Kidney (tissue), 14 donors: Measurements from ENCODE around the gene SOAT1. TPM values are rescaled to one million over a fixed set of nuclear protein-coding genes. Genes with fewer than 3 reads are reported as not detected.

Experiments
- DNase-seq, 5 donors: peaks; one replicate each; pipeline ENCODE4 v3.0.0-alpha.2; 2013 to 2020
- FAIRE-seq: peaks from 2 replicates; lab custom pipeline; 2012; peaks lifted over from hg19 to GRCh38; lab: Jason Lieb, UNC
- H3K27ac ChIP-seq, 2 donors: one replicate each; pipeline ENCODE4 v1.7.0; 2013; ENCODE audit warnings: low read depth in 2 of 2, low read length in 2 of 2, inconsistent platforms in 1 of 2
- H3K27me3 ChIP-seq: one replicate; pipeline ENCODE4 v1.7.1; 2013; ENCODE audit warnings: low read length, inconsistent platforms; ENCODE audit not compliant: control insufficient read depth, insufficient read depth
- H3K36me3 ChIP-seq, 3 donors: one replicate each; pipeline versions ENCODE4 v1.7.0 to v1.7.1; 2013; ENCODE audit warnings: low read length in 3 of 3, control low read depth in 1 of 3, inconsistent platforms in 1 of 3; ENCODE audit not compliant: insufficient read depth in 3 of 3, control insufficient read depth in 2 of 3
- H3K4me1 ChIP-seq, 3 donors: one replicate each; pipeline versions ENCODE4 v1.7.0 to v1.7.1; 2013; ENCODE audit warnings: low read length in 3 of 3, inconsistent platforms in 1 of 3, low read depth in 1 of 3; ENCODE audit not compliant: control insufficient read depth in 2 of 3, insufficient read depth in 2 of 3
- H3K4me3 ChIP-seq, 3 donors: one replicate each; pipeline versions ENCODE4 v1.7.0 to v1.8.1; 2013; ENCODE audit warnings: low read length in 3 of 3, control low read depth in 1 of 3, inconsistent platforms in 1 of 3
- H3K9ac ChIP-seq, 3 donors: one replicate each; pipeline versions ENCODE4 v1.7.0 to v1.7.1; 2013; ENCODE audit warnings: low read length in 3 of 3, control low read depth in 1 of 3, inconsistent platforms in 1 of 3
- H3K9me3 ChIP-seq, 3 donors: one replicate each; pipeline versions ENCODE4 v1.7.0 to v1.7.1; 2013; ENCODE audit warnings: low read length in 3 of 3, control low read depth in 1 of 3, inconsistent platforms in 1 of 3; ENCODE audit not compliant: control insufficient read depth in 2 of 3, insufficient read depth in 1 of 3
- intact Hi-C: fragments of 100-400 bp; cut with DNase I; formaldehyde crosslinking; loops from one replicate; pipeline ENCODE4 v1.11.1; 2022
- polyA plus RNA-seq: library from polyadenylated mRNA; stranded (reverse); fragments of 350-450 nt; fragmentation: Illumina TruSeq; extraction: RNeasy Lipid Tissue Mini Kit (QIAGEN cat#74804); gene quantifications from one replicate; pipeline ENCODE4 v1.2.3, GENCODE V29; 2014; ENCODE audit warnings: low read depth, low replicate concordance; ENCODE audit not compliant: insufficient read depth
- total RNA-seq: library from RNA; stranded (reverse); fragmentation: NEBNext Ultra II Directional; extraction: Animal tissue kit (Norgen Biotek cat#: 25700); gene quantifications from one replicate; pipeline ENCODE4 v1.2.1, GENCODE V29; 2021
- TF ChIP-seq, protein P1 (sequence below): IDR thresholded peaks from 3 replicates; pipeline ENCODE4 v1.5.1; 2012; ENCODE audit warnings: mild to moderate bottlenecking, moderate library complexity, borderline replicate concordance; ENCODE audit not compliant: insufficient read depth; ENCODE audit errors: extremely low read depth
- donor health status: control.
- donor health status: control.
- donor health status: control.
- donor health status: control.
- donor health status: control.
- donor health status: DM: yes; HTN: yes; CAD: no.
- donor health status: Normal renal cell carcinoma (clear cell type).

The SOAT1 gene
- total and polyA plus RNA-seq, 2 donors from 2014 or later = 6.8 to 58.1 TPM

DNA sequence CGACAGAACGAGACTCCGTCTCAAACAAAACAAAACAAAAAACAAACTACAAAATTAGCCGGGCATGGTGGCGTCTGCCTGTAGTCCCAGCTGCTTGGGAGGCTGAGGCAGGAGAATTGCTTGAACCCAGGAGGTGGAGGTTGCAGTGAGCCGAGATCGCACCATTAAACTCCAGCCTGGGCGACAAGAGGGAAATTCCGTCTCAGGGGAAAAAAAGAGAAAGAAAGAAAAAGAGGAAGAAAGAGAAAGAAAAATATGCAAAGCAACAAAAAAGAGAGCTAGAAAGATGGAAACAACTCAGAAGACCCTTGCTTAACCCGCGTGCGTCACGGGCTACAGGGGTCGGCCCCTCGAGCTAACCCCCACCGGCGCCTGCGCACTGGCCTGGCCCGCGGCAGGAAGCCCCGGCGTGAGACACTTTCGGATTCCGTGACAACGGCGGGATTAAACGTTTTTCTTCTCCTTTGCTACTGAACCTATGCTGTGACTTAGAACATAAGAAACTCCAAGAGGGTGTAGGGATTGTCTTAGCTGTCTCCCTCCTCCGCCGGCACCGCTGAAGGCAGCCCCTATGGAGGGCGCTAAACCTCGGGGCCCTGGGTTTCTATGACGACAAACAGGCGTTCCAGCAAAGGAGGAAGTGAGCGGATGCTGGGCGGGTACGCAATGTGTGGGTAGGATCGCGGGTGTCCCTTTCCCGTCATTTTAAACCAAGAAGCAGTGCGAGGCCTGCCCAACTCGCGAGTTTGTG, 71.9 kb downstream of the SOAT1 start, which contains the start of gene AXDND1:
AXDND1 (plus strand) TSS at position 630 of the 751 bp plus-strand sequence. CDS start 539 bp downstream, outside the sequence.
- intact Hi-C loops = loop anchor here (10.0 kb wide), 1 partner anchor 271 kb away; no protein-coding TSS in a partner anchor
- TF ChIP-seq, protein P1, sequence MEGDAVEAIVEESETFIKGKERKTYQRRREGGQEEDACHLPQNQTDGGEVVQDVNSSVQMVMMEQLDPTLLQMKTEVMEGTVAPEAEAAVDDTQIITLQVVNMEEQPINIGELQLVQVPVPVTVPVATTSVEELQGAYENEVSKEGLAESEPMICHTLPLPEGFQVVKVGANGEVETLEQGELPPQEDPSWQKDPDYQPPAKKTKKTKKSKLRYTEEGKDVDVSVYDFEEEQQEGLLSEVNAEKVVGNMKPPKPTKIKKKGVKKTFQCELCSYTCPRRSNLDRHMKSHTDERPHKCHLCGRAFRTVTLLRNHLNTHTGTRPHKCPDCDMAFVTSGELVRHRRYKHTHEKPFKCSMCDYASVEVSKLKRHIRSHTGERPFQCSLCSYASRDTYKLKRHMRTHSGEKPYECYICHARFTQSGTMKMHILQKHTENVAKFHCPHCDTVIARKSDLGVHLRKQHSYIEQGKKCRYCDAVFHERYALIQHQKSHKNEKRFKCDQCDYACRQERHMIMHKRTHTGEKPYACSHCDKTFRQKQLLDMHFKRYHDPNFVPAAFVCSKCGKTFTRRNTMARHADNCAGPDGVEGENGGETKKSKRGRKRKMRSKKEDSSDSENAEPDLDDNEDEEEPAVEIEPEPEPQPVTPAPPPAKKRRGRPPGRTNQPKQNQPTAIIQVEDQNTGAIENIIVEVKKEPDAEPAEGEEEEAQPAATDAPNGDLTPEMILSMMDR = peak; percentile 19
- Histone ChIP-seq H3K36me3 (no peaks in the 10 kb centered on the region), H3K9ac (peak within 1 kb of the TSS; percentile 81 to 94 (median 90)), H3K4me1 (no peaks in the 10 kb centered on the region), H3K27me3 (no peaks in the 10 kb centered on the region), H3K27ac (peak within 1 kb of the TSS; percentile 95 to 96), H3K4me3 (peak within 1 kb of the TSS; percentile 91 to 94 (median 94)), H3K9me3 (no peaks in the 10 kb centered on the region)
- DNase-seq (peak; percentile 86 to 96 (median 94)), FAIRE-seq (no peak)

GRCh38 chr1:179366093-179366800, 72.7 kb downstream of the SOAT1 start:
- Histone ChIP-seq H3K4me3 (peak overlapping the region; percentile 91 to 94 (median 94)), H3K9ac (peak overlapping the region; percentile 77 to 94 (median 81)), H3K36me3 (no peaks in the 10 kb centered on the region), H3K27ac (peak overlapping the region; percentile 95 to 96), H3K27me3 (no peaks in the 10 kb centered on the region), H3K4me1 (no peaks in the 10 kb centered on the region), H3K9me3 (no peaks in the 10 kb centered on the region)
- TF ChIP-seq, protein P1 = no peak
- FAIRE-seq (no peak), DNase-seq (peak in 1 of 5 donors; percentile 37)
- intact Hi-C loops = loop anchor here (10.0 kb wide), 1 partner anchor 271 kb away; no protein-coding TSS in a partner anchor

DNA sequence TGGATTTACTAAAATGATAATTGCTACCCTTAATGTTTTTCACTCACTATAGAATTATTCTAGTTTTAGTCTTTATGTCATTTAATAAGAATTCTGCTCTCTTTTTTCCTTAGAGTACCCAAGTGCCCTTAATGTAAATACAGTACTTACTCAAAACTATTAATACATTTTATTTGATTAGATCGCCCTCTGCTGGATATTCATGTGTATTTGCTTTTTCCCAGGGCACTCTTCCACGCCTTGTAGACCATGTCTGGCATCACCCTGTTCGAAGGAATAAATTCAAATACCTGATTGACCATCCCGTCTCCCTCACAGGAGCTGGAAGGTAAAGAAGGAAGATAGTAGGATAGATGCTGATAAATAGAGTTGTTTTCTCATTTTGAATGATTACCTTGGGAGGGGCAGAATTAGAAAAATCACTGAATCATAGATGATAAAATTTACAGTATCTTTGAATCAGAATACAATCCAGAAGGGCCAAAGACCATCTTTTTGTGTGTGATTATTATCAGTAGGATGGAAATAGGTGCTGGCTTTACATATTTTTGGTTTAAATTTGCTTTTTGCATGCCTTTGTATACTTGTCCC, 76.2 kb downstream of the SOAT1 start:
- FAIRE-seq = peak; percentile 80
- Histone ChIP-seq H3K27ac (no peak overlapping the region), H3K4me3 (no peak overlapping the region), H3K9ac (no peak overlapping the region), H3K9me3 (no peaks in the 10 kb centered on the region), H3K27me3 (no peaks in the 10 kb centered on the region), H3K36me3 (no peaks in the 10 kb centered on the region), H3K4me1 (no peaks in the 10 kb centered on the region)
- intact Hi-C loops = loop anchor here (10.0 kb wide), 1 partner anchor 275 kb away; no protein-coding TSS in a partner anchor
- DNase-seq = peak in 3 of 5 donors; percentile 41 to 87 (median 82)
- TF ChIP-seq, protein P1 = peak; percentile 71
